GM23338 (cell line): Measurements from ENCODE around the gene GNL2. TPM values are rescaled to one million over a fixed set of nuclear protein-coding genes. Genes with fewer than 3 reads are reported as not detected.

Experiments used
- ATAC-seq: fragments of 200-7000 bp; cut with Tn5 transposase; 3 replicates; pipeline ENCODE4 v1.9.1; 2020
- DNase-seq: peaks from one replicate; pipeline ENCODE4 v3.0.0-alpha.2; 2015; ENCODE audit warnings: low spot score
- H2AFZ ChIP-seq: fragments of 200-600 bp; sonication (generic); 2 replicates; pipeline ENCODE4 v1.8.0; 2016; ENCODE audit warnings: antibody characterized with exemption, mild to moderate bottlenecking, moderate library complexity
- H3F3A ChIP-seq: fragments of 200-600 bp; sonication (generic); replicated peaks from 2 replicates; pipeline ENCODE4 v1.8.0; 2017; ENCODE audit warnings: antibody characterized with exemption, mixed run types, low read depth
- H3K27ac ChIP-seq: fragments of 200-600 bp; sonication (generic); 2 replicates; pipeline ENCODE4 v1.6.1; 2016; ENCODE audit warnings: low read depth
- H3K27me3 ChIP-seq: fragments of 200-600 bp; sonication (generic); 2 replicates; pipeline ENCODE4 v1.8.0; 2016; ENCODE audit warnings: mild to moderate bottlenecking, mixed run types, moderate library complexity; ENCODE audit not compliant: insufficient read depth
- H3K36me3 ChIP-seq: fragments of 200-600 bp; sonication (generic); 2 replicates; pipeline ENCODE4 v1.8.0; 2016; ENCODE audit warnings: mild to moderate bottlenecking; ENCODE audit not compliant: insufficient read depth
- H3K4me1 ChIP-seq: fragments of 200-600 bp; sonication (generic); 2 replicates; pipeline ENCODE4 v1.8.0; 2016; ENCODE audit warnings: mild to moderate bottlenecking, moderate library complexity; ENCODE audit not compliant: insufficient read depth
- H3K4me2 ChIP-seq: fragments of 200-600 bp; sonication (generic); 2 replicates; pipeline ENCODE4 v1.7.1; 2017; ENCODE audit warnings: mixed run types
- H3K4me3 ChIP-seq: fragments of 200-600 bp; sonication (generic); 2 replicates; pipeline ENCODE4 v1.6.1; 2016; ENCODE audit warnings: mixed run types
- H3K79me2 ChIP-seq: fragments of 200-600 bp; sonication (generic); replicated peaks from 2 replicates; pipeline ENCODE4 v1.8.0; 2017; ENCODE audit warnings: mild to moderate bottlenecking; ENCODE audit not compliant: insufficient read depth
- H3K9me2 ChIP-seq: fragments of 200-600 bp; sonication (generic); 2 replicates; pipeline ENCODE4 v1.8.0; 2017; ENCODE audit not compliant: insufficient read depth
- H4K20me1 ChIP-seq: fragments of 200-600 bp; sonication (generic); replicated peaks from 2 replicates; pipeline ENCODE4 v1.8.0; 2017; ENCODE audit warnings: mild to moderate bottlenecking; ENCODE audit not compliant: insufficient read depth
- H3K27ac Mint-ChIP-seq: 2 replicates; pipeline ENCODE4 v1.8.0; 2020; ENCODE audit warnings: inconsistent platforms, mild to moderate bottlenecking, moderate library complexity, mixed read lengths
- H3K27me3 Mint-ChIP-seq: 3 replicates; pipeline ENCODE4 v1.8.0; 2022; ENCODE audit warnings: low read depth, mild to moderate bottlenecking, moderate library complexity, mixed read lengths, inconsistent platforms; ENCODE audit not compliant: insufficient read depth, poor library complexity
- H3K36me3 Mint-ChIP-seq: 3 replicates; pipeline ENCODE4 v1.8.0; 2021; ENCODE audit warnings: low read depth, mild to moderate bottlenecking, inconsistent platforms, moderate library complexity, mixed read lengths
- H3K4me1 Mint-ChIP-seq: 3 replicates; pipeline ENCODE4 v1.8.0; 2020; ENCODE audit warnings: mild to moderate bottlenecking, inconsistent platforms, mixed read lengths
- H3K4me3 Mint-ChIP-seq: 3 replicates; pipeline ENCODE4 v1.8.0; 2021; ENCODE audit warnings: moderate library complexity, mild to moderate bottlenecking, inconsistent platforms, mixed read lengths
- H3K9me3 Mint-ChIP-seq: 3 replicates; pipeline ENCODE4 v1.8.0; 2020; ENCODE audit warnings: moderate library complexity, mild to moderate bottlenecking, inconsistent platforms, mixed read lengths
- EZH2phosphoT487 ChIP-seq: fragments of 200-600 bp; sonication (generic); IDR thresholded peaks from one replicate; pipeline ENCODE4 v1.8.1; 2018; ENCODE audit warnings: antibody characterized with exemption; ENCODE audit not compliant: unreplicated experiment
- NANOG ChIP-seq: IDR thresholded peaks from 2 replicates; pipeline ENCODE4 v1.6.1; 2016; ENCODE audit warnings: antibody characterized with exemption, borderline replicate concordance
- ZNF331 ChIP-seq: fragments of 250-450 bp; sonication (Bioruptor Pico); IDR thresholded peaks from 2 replicates; pipeline ENCODE4 v1.5.0; 2020; ENCODE audit warnings: low read depth, mild to moderate bottlenecking, moderate library complexity
- ZNF462 ChIP-seq: fragments of 250-450 bp; sonication (Bioruptor Pico); IDR thresholded peaks from 2 replicates; pipeline ENCODE4 v1.5.0; 2020; ENCODE audit warnings: mild to moderate bottlenecking, moderate library complexity
- polyA plus RNA-seq: library from polyadenylated mRNA; unstranded; fragments of >200 nt; fragmentation: Nextera tagmentation; extraction: Ambion mirVana; gene quantifications from 2 replicates; pipeline ENCODE4 v1.2.1, GENCODE V29; 2016
- total RNA-seq: library from RNA; depleted of rRNA; stranded (reverse); fragments of >200 nt; shearing (Covaris generic); gene quantifications from 2 replicates; pipeline ENCODE4 v1.2.3, GENCODE V29; 2014
- TF ChIP-seq, protein P1 (sequence below): IDR thresholded peaks from one replicate; pipeline ENCODE4 v1.6.1; 2018; ENCODE audit warnings: antibody characterized with exemption; ENCODE audit not compliant: unreplicated experiment

The GNL2 gene
- total and polyA plus RNA-seq, 2 experiments from 2014 or later: 78.4 to 121 TPM

DNA sequence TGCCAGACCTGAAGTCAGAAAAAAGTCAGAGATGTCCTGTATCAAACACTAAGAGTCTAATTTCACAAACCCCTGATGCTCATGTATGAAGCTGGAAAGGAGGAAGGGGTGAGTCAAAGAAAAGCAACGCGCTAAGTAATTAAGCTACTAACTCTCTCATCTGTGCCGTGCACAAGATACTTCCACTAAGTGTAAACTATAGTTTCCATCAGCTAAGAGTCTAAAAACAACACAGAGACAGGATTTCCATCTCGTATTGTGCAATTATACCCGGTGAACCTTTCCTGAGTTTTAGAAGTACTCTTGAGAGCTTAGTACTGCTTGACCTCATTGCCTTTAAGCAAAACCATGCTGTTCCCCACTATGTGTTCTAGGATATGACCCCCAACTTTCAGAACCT lies 20.0 kb downstream of the GNL2 start (continued):
- no peak for TF ChIP-seq ZNF462 (CRISPR knock-in tag)

DNA sequence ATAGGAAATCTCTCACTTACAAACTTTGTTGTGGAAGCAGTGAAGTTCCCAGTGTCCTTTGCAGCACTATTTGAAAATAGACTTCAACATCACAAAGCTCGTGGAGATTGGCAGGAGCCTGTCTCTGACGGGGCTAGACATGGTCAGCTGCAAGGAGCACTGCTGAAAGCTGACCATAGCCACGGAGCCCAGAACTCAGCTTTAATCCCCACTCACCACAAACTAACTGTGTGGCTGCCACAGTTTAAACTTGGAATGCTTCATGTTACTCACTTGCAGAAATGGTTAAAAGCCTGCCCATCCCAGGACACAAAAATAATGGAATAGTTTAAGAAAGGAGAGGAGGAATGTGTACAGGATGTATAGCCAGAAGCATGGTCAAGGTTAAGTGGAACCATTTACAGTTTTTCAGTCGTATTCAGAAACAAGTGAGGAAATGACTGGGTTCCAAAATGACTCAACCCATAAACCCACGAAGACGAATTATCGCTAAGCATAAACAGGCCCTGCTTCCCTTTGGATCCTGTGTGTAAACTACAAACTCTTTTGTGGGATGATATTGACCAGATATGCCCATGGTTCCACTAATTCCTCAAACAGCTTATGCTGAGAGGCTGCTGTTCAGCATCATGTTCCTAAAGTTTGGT lies 20.8 kb downstream of the GNL2 start:
- ATAC-seq: no peak
- peaks cover 90% of the 10 kb centered on the region for H3K36me3 Mint-ChIP-seq
- no peaks in the 10 kb centered on the region for H3K9me3 Mint-ChIP-seq
- H3K27ac Mint-ChIP-seq: no peak overlapping the region
- Histone ChIP-seq H3K27ac (no peak overlapping the region), H3K79me2 (no peaks in the 10 kb centered on the region; the same call in 1 of the 2 replicates), H3K4me2 (no peak overlapping the region), H3F3A (no peaks in the 10 kb centered on the region), H3K27me3 (no peaks in the 10 kb centered on the region), H4K20me1 (peaks cover 49% of the 10 kb centered on the region), H3K4me1 (no peaks in the 10 kb centered on the region), H3K9me2 (no peaks in the 10 kb centered on the region), H2AFZ (no peak overlapping the region), H3K36me3 (peaks cover 74% of the 10 kb centered on the region), H3K4me3 (no peak overlapping the region)
- no peaks in the 10 kb centered on the region for H3K4me1 Mint-ChIP-seq
- DNase-seq: no peak
- H3K4me3 Mint-ChIP-seq: no peak overlapping the region
- H3K27me3 Mint-ChIP-seq: peaks cover 1% of the 10 kb centered on the region
- TF ChIP-seq NANOG (no peak), ZNF462 (CRISPR knock-in tag) (no peak), EZH2phosphoT487 (no peak), ZNF331 (CRISPR knock-in tag) (no peak)
- TF ChIP-seq, protein P1, sequence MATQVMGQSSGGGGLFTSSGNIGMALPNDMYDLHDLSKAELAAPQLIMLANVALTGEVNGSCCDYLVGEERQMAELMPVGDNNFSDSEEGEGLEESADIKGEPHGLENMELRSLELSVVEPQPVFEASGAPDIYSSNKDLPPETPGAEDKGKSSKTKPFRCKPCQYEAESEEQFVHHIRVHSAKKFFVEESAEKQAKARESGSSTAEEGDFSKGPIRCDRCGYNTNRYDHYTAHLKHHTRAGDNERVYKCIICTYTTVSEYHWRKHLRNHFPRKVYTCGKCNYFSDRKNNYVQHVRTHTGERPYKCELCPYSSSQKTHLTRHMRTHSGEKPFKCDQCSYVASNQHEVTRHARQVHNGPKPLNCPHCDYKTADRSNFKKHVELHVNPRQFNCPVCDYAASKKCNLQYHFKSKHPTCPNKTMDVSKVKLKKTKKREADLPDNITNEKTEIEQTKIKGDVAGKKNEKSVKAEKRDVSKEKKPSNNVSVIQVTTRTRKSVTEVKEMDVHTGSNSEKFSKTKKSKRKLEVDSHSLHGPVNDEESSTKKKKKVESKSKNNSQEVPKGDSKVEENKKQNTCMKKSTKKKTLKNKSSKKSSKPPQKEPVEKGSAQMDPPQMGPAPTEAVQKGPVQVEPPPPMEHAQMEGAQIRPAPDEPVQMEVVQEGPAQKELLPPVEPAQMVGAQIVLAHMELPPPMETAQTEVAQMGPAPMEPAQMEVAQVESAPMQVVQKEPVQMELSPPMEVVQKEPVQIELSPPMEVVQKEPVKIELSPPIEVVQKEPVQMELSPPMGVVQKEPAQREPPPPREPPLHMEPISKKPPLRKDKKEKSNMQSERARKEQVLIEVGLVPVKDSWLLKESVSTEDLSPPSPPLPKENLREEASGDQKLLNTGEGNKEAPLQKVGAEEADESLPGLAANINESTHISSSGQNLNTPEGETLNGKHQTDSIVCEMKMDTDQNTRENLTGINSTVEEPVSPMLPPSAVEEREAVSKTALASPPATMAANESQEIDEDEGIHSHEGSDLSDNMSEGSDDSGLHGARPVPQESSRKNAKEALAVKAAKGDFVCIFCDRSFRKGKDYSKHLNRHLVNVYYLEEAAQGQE: no peak
